NOMO-1 (cell line): ENCODE data around the gene CYSTM1.
A peak's percentile ranks its signal among the peaks of the same experiment; 100 is the strongest.

Experiments used
- DNase-seq, 2 experiments: peaks; one replicate each; lab custom pipeline; 2025; ENCODE audit not compliant: unreplicated experiment in 2 of 2; lab: John Stamatoyannopoulos, UW

Gene CYSTM1

GRCh38 chr5:140251527-140251973 lies 76.6 kb downstream of the CYSTM1 start:
- peak; percentile 88 to 94 for DNase-seq

- DNase-seq = no peak
These were observed 77.6 kb downstream of the CYSTM1 start for GRCh38 chr5:140252470-140253126.

GRCh38 chr5:140253985-140254384 lies 79.0 kb downstream of the CYSTM1 start:
- DNase-seq = peak; percentile 66 to 77

GRCh38 chr5:140255460-140256157 lies 80.6 kb downstream of the CYSTM1 start:
- no peak for DNase-seq

GRCh38 chr5:140256726-140257125 lies 81.7 kb downstream of the CYSTM1 start:
- no peak for DNase-seq

GRCh38 chr5:140258016-140258415 lies 83.0 kb downstream of the CYSTM1 start:
- no peak for DNase-seq

- no peak for DNase-seq
These were observed 83.9 kb downstream of the CYSTM1 start for GRCh38 chr5:140258873-140259272.

GRCh38 chr5:140259500-140259899 lies 84.5 kb downstream of the CYSTM1 start:
- no peak for DNase-seq

GRCh38 chr5:140260089-140260656 lies 85.2 kb downstream of the CYSTM1 start:
- DNase-seq = no peak

GRCh38 chr5:140261403-140262171 lies 86.6 kb downstream of the CYSTM1 start:
- peak; percentile 50 to 75 for DNase-seq

GRCh38 chr5:140262221-140262620 lies 87.2 kb downstream of the CYSTM1 start:
- no peak for DNase-seq

GRCh38 chr5:140262839-140263238 lies 87.9 kb downstream of the CYSTM1 start:
- DNase-seq = no peak

- no peak for DNase-seq
These were observed 90.9 kb downstream of the CYSTM1 start for GRCh38 chr5:140265845-140266244.

GRCh38 chr5:140266471-140267200 lies 91.6 kb downstream of the CYSTM1 start:
- DNase-seq = no peak

- no peak for DNase-seq
These were observed 92.2 kb downstream of the CYSTM1 start for GRCh38 chr5:140267201-140267540.

GRCh38 chr5:140267559-140268018 lies 92.6 kb downstream of the CYSTM1 start:
- DNase-seq = peak; percentile 61 to 64

- DNase-seq = no peak
These were observed 95.0 kb downstream of the CYSTM1 start for GRCh38 chr5:140270008-140270407.

GRCh38 chr5:140273401-140273877 lies 98.5 kb downstream of the CYSTM1 start:
- peak; percentile 92 to 99 for DNase-seq

GRCh38 chr5:140275837-140276236 lies 100.8 kb downstream of the CYSTM1 start:
- DNase-seq = no peak

GRCh38 chr5:140282266-140282665 lies 107.3 kb downstream of the CYSTM1 start:
- DNase-seq = no peak
